Vagina (tissue), 2 donors: ENCODE data around the gene RAPGEF4.

Experiments
- CTCF ChIP-seq, 3 experiments: fragments of 450-650 bp in 2 of 3; fragments of 200-600 bp in 1 of 3; sonication (generic) in 1 of 3; IDR thresholded peaks; one replicate each; pipeline ENCODE4 v1.5.1; 2017 to 2019; ENCODE audit warnings: antibody characterized with exemption in 3 of 3, mild to moderate bottlenecking in 2 of 3, moderate library complexity in 2 of 3
- POLR2AphosphoS5 ChIP-seq, 2 donors: sonication (generic); formaldehyde crosslinking; IDR thresholded peaks; one replicate each; pipeline ENCODE4 v1.9.0; 2017; ENCODE audit warnings: antibody characterized with exemption in 2 of 2, mild to moderate bottlenecking in 2 of 2, low read depth in 1 of 2; ENCODE audit not compliant: insufficient read depth in 1 of 2

GRCh38 chr2:172888714-172889669, 153.3 kb downstream of the RAPGEF4 start:
- TF ChIP-seq POLR2AphosphoS5 (IDR thresholded peaks at IDR 0.05; ENCODE audit: insufficient read depth in 1 of 2, low read depth in 1 of 2) (no peak), CTCF (IDR thresholded peaks at IDR 0.05) (no peak)
